Type B pancreatic cell (in vitro differentiated cells): ENCODE data around the gene TCN1. TPM values are rescaled to one million over a fixed set of nuclear protein-coding genes. Genes with fewer than 3 reads are reported as not detected.

ENCODE experiments used
- DNase-seq: peaks from one replicate; pipeline ENCODE4 v3.0.0; 2021; ENCODE audit warnings: mixed read lengths; ENCODE audit not compliant: unreplicated experiment; ENCODE audit errors: extremely low spot score
- H3K27ac Mint-ChIP-seq: 2 replicates; pipeline ENCODE4 v1.8.0; 2021; ENCODE audit warnings: mild to moderate bottlenecking, mixed read lengths
- H3K27me3 Mint-ChIP-seq: 2 replicates; pipeline ENCODE4 v1.8.0; 2021; ENCODE audit warnings: mixed read lengths
- H3K36me3 Mint-ChIP-seq: 2 replicates; pipeline ENCODE4 v1.8.0; 2021; ENCODE audit warnings: mixed read lengths
- H3K4me1 Mint-ChIP-seq: one replicate; pipeline ENCODE4 v1.8.0; 2021; ENCODE audit warnings: mixed read lengths; ENCODE audit not compliant: unreplicated experiment
- H3K4me3 Mint-ChIP-seq: 2 replicates; pipeline ENCODE4 v1.8.0; 2021; ENCODE audit warnings: mild to moderate bottlenecking, mixed read lengths
- H3K9me3 Mint-ChIP-seq: 2 replicates; pipeline ENCODE4 v1.8.0; 2021; ENCODE audit warnings: mixed read lengths
- total RNA-seq: library from RNA; stranded (reverse); gene quantifications from 2 replicates; pipeline ENCODE4 v1.2.1, GENCODE V29; 2021; ENCODE audit warnings: low replicate concordance
- TF ChIP-seq, protein P1 (sequence below): fragments of 200-600 bp; sonication (generic); conservative IDR thresholded peaks from 2 replicates; pipeline ENCODE4 v1.5.0; 2021; ENCODE audit warnings: antibody characterized with exemption, mild to moderate bottlenecking

The TCN1 gene
- total RNA-seq, 1 donor from 2014 or later, result 269 TPM

- peaks cover 4% of the 10 kb centered on the region for H3K4me1 Mint-ChIP-seq
- H3K9me3 Mint-ChIP-seq, result no peaks in the 10 kb centered on the region
- no peaks in the 10 kb centered on the region for H3K36me3 Mint-ChIP-seq
- TF ChIP-seq, protein P1, sequence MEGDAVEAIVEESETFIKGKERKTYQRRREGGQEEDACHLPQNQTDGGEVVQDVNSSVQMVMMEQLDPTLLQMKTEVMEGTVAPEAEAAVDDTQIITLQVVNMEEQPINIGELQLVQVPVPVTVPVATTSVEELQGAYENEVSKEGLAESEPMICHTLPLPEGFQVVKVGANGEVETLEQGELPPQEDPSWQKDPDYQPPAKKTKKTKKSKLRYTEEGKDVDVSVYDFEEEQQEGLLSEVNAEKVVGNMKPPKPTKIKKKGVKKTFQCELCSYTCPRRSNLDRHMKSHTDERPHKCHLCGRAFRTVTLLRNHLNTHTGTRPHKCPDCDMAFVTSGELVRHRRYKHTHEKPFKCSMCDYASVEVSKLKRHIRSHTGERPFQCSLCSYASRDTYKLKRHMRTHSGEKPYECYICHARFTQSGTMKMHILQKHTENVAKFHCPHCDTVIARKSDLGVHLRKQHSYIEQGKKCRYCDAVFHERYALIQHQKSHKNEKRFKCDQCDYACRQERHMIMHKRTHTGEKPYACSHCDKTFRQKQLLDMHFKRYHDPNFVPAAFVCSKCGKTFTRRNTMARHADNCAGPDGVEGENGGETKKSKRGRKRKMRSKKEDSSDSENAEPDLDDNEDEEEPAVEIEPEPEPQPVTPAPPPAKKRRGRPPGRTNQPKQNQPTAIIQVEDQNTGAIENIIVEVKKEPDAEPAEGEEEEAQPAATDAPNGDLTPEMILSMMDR, result no peak
- DNase-seq, result no peak
- peaks cover 3% of the 10 kb centered on the region for H3K27me3 Mint-ChIP-seq
- H3K4me3 Mint-ChIP-seq, result no peak overlapping the region
- H3K27ac Mint-ChIP-seq, result no peak overlapping the region
Measured at GRCh38 chr11:59846556-59846955, 19.7 kb downstream of the TCN1 start.

DNA sequence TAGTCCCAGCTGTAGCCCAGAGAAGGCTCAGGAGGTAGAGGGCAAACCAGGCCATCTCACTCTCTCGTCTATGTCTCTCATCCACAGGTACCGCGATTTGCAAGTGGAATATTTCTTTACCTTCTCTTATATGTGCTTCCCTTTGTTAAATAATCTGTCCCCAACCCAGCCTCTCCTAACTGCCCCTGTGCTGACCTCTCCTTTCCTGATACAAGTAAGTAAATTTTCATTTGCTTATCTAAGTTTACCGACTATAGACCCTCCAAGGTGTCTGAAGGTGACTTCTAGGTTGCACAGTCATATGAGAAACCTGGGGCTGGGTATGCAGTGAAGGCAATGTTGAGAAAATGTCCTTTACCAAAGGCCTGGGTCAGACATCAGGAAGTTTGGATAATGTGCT is 20.9 kb downstream of the TCN1 start, which contains the start of gene CBLIF:
Gene CBLIF (minus strand): TSS at position 101 of the 400 bp plus-strand sequence. CDS start 46 bp downstream, at position 55.
- Mint-ChIP-seq H3K27ac (peak within 1 kb of the TSS; percentile 15), H3K36me3 (no peaks in the 10 kb centered on the region), H3K4me1 (peaks cover 4% of the 10 kb centered on the region), H3K4me3 (no peak within 1 kb of the TSS), H3K9me3 (no peaks in the 10 kb centered on the region), H3K27me3 (peaks cover 3% of the 10 kb centered on the region)
- DNase-seq, result no peak
- TF ChIP-seq, protein P1, result no peak

- Mint-ChIP-seq H3K27ac (no peak overlapping the region), H3K9me3 (no peaks in the 10 kb centered on the region), H3K4me3 (no peak overlapping the region), H3K4me1 (no peaks in the 10 kb centered on the region), H3K27me3 (peaks cover 3% of the 10 kb centered on the region), H3K36me3 (no peaks in the 10 kb centered on the region)
- TF ChIP-seq, protein P1, result no peak
- no peak for DNase-seq
Measured at GRCh38 chr11:59842316-59842715, 24.0 kb downstream of the TCN1 start.

GRCh38 chr11:59841514-59841913 is 24.8 kb downstream of the TCN1 start:
- TF ChIP-seq, protein P1, result no peak

GRCh38 chr11:59839615-59840014 is 26.7 kb downstream of the TCN1 start:
- DNase-seq, result no peak
- Mint-ChIP-seq H3K27ac (no peak overlapping the region), H3K9me3 (no peaks in the 10 kb centered on the region), H3K36me3 (no peaks in the 10 kb centered on the region), H3K27me3 (no peaks in the 10 kb centered on the region), H3K4me3 (no peak overlapping the region), H3K4me1 (no peaks in the 10 kb centered on the region)
- TF ChIP-seq, protein P1, result no peak

More at GRCh38 chr11:59841514-59841913, 24.8 kb downstream of the TCN1 start:
- Mint-ChIP-seq H3K4me3 (no peak overlapping the region), H3K4me1 (no peaks in the 10 kb centered on the region), H3K9me3 (no peaks in the 10 kb centered on the region), H3K27me3 (peaks cover 3% of the 10 kb centered on the region), H3K27ac (no peak overlapping the region), H3K36me3 (no peaks in the 10 kb centered on the region)
- no peak for DNase-seq

DNA sequence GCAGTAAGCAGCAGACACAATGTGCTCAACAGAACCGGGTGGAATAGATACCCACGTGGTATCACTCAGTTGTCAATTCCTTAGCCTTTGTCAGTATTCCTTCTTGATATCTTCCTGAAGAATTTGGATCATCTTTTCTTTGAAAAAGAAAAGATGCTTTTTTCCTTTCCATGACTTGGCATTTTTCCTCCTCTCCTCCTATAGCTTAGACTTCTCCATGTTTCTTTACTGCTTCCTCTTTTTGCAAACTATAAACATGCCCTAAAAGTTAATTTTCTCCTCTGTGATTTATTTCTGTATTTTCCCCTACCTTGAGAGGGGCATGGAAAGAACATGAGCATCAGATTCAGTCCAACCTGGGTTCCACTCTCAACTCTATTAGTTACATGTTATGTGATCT is 32.7 kb downstream of the TCN1 start:
- Mint-ChIP-seq H3K27me3 (no peaks in the 10 kb centered on the region), H3K4me1 (no peaks in the 10 kb centered on the region), H3K9me3 (no peaks in the 10 kb centered on the region), H3K36me3 (no peaks in the 10 kb centered on the region), H3K4me3 (no peak overlapping the region), H3K27ac (no peak overlapping the region)
- DNase-seq, result no peak
- TF ChIP-seq, protein P1, result no peak
